Stimulated activated CD8-positive, alpha-beta memory T cell treated with anti-CD3 and anti-CD28 coated beads, Interleukin-7, amount 100 ng/mL, for 1 hour (primary cell): ENCODE measurements around the gene TLCD3B.

Experiments used
- DNase-seq, 2 donors: peaks; one replicate each; pipeline ENCODE4 v3.0.0-alpha.2; 2020; ENCODE audit warnings: low read depth in 2 of 2

Gene TLCD3B

DNA sequence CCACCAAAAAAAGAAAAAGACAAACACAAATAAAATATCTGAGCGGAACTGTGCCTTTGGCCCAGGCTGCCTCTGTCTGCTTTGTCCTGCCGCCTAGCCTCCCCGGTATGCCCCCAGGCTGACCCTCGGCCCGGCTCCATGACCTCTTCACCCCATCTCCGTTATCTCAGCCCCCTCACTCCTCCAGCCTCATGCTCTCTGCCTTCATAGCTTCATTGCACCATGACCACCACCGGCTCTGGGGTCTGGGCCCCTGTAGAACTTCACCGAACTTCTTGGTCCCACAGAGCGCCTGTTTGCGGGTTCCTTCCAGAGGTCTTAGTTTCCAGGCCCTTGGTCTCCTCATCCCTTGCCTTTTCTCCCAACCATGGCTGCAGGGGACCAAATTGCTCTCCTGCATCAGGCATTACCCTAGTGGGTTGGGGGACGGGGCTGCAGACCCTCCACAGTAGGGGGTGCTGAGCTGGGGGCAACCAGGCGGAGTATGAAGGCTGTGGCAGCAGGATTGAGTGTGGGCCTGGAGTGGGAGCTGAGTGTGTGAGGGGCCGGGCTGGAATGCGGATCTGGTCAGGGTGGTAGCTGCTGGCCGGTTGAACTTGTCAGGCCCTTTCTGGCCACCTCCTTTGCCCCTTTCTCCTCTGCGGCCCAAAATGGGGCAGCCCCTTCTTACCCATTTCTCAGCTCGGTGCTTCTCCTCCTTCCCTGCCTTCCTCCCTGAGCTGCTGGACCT, 42.6 kb downstream of the TLCD3B start:
- DNase-seq, result no peak

DNA sequence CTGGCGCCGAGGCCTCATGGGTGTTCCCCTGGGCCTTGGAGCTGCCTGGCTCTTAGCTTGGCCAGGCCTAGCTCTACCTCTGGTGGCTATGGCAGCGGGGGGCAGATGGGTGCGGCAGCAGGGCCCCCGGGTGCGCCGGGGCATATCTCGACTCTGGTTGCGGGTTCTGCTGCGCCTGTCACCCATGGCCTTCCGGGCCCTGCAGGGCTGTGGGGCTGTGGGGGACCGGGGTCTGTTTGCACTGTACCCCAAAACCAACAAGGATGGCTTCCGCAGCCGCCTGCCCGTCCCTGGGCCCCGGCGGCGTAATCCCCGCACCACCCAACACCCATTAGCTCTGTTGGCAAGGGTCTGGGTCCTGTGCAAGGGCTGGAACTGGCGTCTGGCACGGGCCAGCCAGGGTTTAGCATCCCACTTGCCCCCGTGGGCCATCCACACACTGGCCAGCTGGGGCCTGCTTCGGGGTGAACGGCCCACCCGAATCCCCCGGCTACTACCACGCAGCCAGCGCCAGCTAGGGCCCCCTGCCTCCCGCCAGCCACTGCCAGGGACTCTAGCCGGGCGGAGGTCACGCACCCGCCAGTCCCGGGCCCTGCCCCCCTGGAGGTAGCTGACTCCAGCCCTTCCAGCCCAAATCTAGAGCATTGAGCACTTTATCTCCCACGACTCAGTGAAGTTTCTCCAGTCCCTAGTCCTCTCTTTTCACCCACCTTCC, 43.5 kb downstream of the TLCD3B start:
- DNase-seq, result no peak

DNA sequence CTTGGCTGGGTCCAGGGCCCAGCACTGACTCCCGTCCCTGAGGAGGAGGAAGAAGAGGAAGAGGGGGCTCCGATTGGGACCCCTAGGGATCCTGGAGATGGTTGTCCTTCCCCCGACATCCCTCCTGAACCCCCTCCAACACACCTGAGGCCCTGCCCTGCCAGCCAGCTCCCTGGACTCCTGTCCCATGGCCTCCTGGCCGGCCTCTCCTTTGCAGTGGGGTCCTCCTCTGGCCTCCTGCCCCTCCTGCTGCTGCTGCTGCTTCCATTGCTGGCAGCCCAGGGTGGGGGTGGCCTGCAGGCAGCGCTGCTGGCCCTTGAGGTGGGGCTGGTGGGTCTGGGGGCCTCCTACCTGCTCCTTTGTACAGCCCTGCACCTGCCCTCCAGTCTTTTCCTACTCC, 44.1 kb downstream of the TLCD3B start:
- DNase-seq, result no peak

DNA sequence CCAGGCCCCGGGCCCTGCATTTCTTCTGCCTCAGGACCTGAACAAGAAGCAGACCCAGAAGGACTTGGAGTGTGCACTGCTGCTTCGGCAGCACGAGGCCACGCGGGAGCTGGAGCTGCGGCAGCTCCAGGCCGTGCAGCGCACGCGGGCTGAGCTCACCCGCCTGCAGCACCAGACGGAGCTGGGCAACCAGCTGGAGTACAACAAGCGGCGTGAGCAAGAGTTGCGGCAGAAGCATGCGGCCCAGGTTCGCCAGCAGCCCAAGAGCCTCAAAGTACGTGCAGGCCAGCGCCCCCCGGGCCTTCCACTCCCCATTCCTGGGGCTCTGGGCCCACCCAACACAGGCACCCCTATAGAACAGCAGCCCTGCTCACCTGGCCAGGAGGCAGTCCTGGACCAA, 44.8 kb downstream of the TLCD3B start:
- no peak for DNase-seq

DNA sequence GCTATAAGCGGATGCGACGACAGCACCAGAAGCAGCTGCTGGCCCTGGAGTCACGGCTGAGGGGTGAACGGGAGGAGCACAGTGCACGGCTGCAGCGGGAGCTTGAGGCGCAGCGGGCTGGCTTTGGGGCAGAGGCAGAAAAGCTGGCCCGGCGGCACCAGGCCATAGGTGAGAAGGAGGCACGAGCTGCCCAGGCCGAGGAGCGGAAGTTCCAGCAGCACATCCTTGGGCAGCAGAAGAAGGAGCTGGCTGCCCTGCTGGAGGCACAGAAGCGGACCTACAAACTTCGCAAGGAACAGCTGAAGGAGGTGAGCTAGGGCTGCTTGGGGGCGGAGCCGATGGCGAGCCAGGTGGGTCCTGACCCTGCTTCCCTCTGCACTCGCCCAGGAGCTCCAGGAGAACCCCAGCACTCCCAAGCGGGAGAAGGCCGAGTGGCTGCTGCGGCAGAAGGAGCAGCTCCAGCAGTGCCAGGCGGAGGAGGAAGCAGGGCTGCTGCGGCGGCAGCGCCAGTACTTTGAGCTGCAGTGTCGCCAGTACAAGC, 45.7 kb downstream of the TLCD3B start:
- DNase-seq, result no peak

DNA sequence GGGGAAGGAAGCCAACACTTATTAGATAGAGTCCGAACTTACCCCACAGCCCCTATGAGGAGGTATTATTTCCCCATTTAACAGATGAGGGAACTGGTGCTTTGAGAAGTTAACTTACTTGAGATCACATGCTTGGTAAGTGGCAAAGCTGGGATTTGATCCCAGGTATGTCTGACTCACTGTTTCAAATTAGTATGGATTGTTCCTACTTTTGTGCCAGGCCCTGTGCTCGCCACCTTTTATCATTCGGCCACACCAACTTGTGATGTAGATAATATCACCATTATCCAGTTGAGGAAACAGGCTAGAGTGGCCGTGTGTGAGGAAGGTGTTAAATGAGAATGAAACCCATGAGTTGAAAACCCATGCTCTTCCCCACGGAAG, 46.3 kb downstream of the TLCD3B start:
- DNase-seq, result no peak

DNA sequence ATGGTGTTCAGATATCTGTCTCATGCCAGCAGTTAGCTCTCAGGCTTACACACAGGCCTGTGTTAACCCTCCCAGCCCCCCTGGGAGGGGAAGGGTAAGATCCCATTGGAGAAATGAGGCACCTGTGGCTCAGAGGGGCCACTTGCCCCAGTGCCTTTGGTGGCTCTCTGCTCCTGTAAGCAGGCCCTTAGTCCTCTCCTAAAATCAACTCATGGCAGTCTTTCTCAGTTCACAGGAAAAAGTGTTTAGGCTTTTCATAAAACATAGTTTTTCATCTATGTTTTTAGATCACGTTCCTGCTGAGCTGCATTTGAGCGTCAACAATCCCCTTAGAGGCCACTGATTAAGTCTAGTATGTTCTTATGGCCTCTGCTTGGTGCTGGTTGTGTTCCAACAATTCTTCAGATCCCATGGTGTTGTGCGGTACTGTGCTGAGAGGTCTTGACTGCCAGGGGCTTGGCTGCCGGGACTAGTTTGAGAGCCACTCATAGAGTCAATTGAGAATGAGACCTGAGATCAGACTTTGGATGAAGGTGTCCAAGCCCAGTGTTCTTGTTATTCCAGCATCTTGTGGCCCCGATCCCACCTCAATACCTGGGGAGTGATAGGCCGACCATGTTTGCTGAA, 46.8 kb downstream of the TLCD3B start:
- no peak for DNase-seq

DNA sequence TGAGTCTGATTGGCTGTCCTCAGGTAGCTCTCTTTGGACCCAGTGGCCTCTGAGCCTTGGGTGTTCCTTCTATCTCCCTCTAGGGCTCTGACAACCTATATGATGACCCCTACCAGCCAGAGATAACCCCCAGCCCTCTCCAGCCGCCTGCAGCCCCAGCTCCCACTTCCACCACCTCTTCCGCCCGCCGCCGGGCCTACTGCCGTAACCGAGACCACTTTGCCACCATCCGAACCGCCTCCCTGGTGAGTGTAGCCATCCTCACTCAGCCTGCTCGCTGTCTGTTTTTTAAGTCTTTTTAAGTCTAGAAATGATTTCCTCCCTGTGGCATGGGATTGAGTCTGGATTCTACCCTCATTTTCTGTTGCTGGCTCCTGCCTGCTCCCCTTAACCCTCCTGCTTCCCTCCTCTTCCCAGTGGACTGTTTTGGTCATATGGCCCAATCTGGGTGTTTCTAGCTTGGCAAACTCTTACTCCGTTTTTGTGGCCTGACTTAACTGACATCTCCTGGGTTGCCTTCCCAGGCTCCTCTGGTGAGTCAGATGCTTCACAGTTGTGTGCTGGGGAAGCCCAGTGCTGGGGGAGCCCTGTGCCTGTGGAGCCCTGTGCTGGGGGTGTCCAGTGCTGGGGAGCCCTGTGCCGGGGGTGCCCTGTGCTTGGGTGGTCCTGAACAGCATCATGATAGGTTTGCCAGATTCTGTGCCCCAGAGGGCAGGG, 47.5 kb downstream of the TLCD3B start:
- no peak for DNase-seq

DNA sequence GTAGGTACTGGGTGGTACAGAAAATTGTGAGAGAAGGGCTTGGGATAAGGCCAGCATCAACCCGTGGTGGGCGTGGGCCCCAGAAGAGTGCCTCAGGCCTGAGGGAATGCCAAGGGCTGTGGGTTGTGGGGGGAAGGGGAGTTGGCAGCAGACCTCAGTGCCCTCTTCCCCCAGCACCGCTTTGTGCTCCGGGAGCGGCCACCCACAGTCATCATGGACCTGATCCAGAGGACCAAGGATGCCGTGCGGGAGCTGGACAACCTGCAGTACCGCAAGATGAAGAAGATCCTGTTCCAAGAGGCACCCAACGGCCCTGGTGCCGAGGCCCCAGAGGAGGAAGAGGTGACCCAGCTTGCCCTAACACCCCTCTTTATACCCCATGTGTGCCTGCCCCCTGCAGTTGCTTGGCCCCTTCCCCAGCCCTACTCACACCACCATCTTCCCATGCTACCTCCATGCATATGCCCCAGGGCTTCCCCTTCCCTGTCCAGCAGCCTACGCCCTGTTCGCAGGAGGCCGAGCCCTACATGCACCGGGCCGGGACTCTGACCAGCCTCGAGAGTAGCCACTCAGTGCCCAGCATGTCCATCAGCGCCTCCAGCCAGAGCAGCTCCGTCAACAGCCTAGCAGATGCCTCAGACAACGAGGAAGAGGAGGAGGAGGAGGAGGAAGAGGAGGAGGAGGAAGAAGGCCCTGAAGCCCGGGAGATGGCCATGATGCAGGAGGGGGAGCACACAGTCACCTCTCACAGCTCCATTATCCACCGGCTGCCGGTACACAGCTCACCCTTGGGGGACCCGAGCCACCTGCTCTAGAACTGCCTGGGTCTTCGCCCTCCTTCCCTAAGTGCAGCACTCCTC, 48.3 kb downstream of the TLCD3B start:
- no peak for DNase-seq

DNA sequence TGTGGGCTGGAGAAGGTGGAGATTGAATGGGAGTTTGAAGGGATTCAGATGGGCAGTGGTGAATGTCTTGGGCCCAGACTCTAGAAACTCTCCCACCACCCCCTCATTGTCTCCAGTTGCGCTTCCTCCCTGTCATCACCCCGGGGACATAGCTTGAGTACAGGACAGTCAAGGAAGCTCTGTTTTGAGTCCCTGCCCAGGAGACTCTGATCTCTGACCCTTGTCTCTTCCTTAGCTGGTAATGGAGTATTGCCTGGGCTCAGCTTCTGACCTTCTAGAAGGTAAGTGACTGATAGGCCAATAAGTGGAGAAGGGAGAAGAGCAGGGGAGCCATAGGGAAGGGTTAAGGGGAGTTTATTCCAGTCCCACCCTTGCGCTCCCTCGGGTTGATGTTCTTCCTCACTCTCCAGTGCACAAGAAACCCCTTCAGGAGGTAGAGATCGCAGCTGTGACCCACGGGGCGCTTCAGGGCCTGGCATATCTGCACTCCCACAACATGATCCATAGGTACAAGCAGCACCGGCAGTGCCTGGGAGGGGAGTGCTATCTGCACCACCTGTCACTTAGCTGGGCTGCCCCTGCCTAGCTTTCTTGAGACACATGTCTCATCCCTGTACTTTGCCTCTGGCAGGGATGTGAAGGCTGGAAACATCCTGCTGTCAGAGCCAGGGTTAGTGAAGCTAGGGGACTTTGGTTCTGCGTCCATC, 52.4 kb downstream of the TLCD3B start:
- DNase-seq, result no peak

DNA sequence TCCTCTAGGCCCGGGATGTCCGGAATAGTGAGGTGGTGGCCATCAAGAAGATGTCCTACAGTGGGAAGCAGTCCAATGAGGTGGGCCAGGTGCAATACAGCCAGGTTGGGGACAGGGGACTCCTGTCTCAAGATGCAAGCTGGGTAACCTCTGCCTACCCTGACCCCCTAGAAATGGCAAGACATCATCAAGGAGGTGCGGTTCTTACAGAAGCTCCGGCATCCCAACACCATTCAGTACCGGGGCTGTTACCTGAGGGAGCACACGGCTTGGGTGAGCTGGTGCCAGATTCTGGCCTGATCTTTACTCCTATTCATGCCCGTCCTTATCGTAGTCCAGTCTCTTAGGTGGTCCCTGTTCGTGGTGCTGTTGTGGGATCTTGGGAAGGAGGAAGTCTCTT, 53.0 kb downstream of the TLCD3B start:
- no peak for DNase-seq

DNA sequence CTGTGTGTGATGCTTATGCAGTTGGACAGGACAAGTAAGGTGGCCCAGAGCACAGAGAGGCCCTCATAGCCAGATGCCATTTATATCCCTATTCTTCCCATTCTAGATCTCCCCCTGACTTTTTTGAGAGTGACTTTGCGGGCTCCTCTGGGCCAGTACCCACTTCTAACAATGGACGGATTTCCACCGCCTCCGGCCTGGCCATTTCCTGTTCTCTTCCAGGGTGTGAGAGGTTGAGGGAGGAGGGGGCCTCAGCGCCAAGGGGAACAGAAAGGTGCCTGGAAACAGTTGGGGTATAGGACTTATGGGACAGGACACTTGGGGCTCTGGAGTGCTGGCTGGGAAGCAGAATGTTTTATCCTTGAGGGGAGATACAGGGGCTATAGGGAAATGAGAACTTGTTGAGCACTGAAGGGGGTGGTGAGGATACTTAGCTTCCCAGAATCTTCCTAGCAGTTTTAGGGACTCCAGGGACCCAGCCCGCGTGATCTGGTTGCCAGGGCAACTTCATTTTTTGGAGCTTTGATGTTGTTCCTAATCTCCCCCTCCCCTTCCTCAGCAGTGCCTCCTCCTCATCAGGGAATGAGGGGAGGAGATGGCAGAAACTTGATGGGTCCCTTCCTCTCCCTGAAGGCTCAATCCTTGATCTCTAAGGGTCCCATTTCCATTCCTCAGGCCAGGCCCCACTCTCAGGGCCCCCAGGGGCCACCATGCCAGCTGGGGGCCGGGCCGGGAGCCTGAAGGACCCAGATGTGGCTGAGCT, 53.8 kb downstream of the TLCD3B start:
- DNase-seq, result no peak

DNA sequence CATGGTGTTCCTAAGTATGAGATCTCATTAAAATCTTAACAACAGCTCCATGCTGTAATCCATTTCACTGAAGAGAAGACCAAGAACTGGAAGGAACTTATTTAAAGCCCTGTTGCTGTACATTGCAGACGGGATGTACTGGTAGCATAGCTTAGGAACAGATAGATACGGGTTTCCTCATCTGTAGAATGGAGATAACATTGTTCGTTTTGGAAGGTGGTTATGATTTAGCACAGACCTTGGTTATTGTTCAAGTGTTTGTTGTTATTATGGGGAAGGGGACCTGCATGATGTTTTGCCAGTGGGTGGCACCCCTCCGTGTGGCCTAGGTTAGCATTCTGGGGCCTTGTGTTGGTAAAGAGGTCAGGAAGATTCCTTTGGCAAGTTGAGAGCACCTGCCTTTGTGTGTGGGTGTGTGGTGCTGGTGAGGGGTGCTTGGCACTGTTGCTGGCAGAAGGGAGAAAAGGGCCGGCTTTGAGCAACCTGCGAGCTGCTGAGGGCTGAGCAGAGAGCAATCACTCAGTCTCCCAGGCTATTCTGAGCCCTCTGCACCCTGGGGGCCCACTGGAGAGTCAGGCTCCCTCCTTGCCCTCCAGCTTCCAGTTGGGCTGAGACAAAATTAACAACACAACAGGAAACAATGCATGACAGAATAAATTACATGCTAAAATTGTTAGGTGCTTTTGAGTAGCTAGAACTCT, 55.1 kb downstream of the TLCD3B start:
- DNase-seq, result no peak

DNA sequence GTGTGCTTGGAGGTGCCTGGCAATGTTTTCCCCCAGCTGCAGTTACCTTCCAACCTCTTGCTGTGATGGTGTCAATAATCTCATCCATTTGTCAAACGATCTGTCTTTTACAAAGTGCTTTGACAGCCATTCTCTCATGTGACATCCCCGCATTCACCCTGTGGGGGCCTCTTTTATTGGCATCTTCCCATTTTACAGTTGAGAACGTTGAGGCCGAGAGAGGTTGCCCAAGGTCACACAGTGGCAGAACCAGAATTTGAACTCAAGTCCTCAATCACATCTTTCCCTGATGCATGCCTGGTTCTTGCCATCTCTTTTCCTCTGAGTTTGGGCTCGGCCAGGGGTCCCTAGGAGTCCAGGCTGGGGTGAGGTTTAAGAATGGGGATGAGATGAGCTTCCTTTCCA, 55.9 kb downstream of the TLCD3B start:
- no peak for DNase-seq
